NCI-H524 (cell line): Measurements from ENCODE around the gene GKN2.
"Not testable (repeated sequence)": the region's sequence is repeated elsewhere in the genome, so short reads cannot be mapped to it uniquely, and the experiment has no call there.

Source experiments
- DNase-seq, 2 experiments: peaks; one replicate each; lab custom pipeline; 2025; lab: John Stamatoyannopoulos, UW

Gene GKN2

GRCh38 chr2:68918497-68918896, 34.2 kb downstream of the GKN2 start:
- DNase-seq: no peak

GRCh38 chr2:68917034-68917718, 35.5 kb downstream of the GKN2 start:
- DNase-seq: no peak

- DNase-seq: no peak
Observed at GRCh38 chr2:68916226-68916625, 36.5 kb downstream of the GKN2 start.

- DNase-seq: no peak
Observed at GRCh38 chr2:68915393-68915792, 37.3 kb downstream of the GKN2 start.

GRCh38 chr2:68913359-68913758, 39.3 kb downstream of the GKN2 start:
- no peak for DNase-seq

- DNase-seq: no peak
Observed at GRCh38 chr2:68912732-68913131, 40.0 kb downstream of the GKN2 start.

GRCh38 chr2:68912111-68912510, 40.6 kb downstream of the GKN2 start:
- DNase-seq: no peak

GRCh38 chr2:68911709-68912108, 41.0 kb downstream of the GKN2 start:
- no peak for DNase-seq

- DNase-seq: no peak
Observed at GRCh38 chr2:68911246-68911645, 41.4 kb downstream of the GKN2 start.

GRCh38 chr2:68909793-68910674, 42.7 kb downstream of the GKN2 start:
- DNase-seq: peak; percentile 51 to 70

GRCh38 chr2:68908392-68908970, 44.2 kb downstream of the GKN2 start:
- peak in 1 of 2 experiments; percentile 5 for DNase-seq

GRCh38 chr2:68907920-68908253, 44.8 kb downstream of the GKN2 start:
- DNase-seq: no peak

- DNase-seq: no peak
Observed at GRCh38 chr2:68907232-68907919, 45.3 kb downstream of the GKN2 start.

GRCh38 chr2:68906716-68907115, 46.0 kb downstream of the GKN2 start:
- DNase-seq: no peak

GRCh38 chr2:68905116-68905515, 47.6 kb downstream of the GKN2 start:
- DNase-seq: no peak

GRCh38 chr2:68901561-68901960, 51.1 kb downstream of the GKN2 start:
- no peak for DNase-seq

GRCh38 chr2:68901199-68901514, 51.5 kb downstream of the GKN2 start:
- no peak for DNase-seq

- no peak for DNase-seq
Observed at GRCh38 chr2:68900496-68901198, 52.0 kb downstream of the GKN2 start.

GRCh38 chr2:68895981-68896380, 56.7 kb downstream of the GKN2 start:
- not testable (repeated sequence) for DNase-seq
